ENCODE data around the gene HAT1.

GRCh38 chr2:171913517-171913916 is 8.7 kb upstream of the HAT1 start:
- TF ChIP-seq PATZ1 (CRISPR knock-in tag; IDR thresholded peaks at IDR 0.05; ENCODE audit: borderline replicate concordance) = no peak
- TF ChIP-seq ZFP3 (CRISPR knock-in tag; IDR thresholded peaks at IDR 0.05) = no peak
- no peak for TF ChIP-seq CSRNP3 (CRISPR knock-in tag; IDR thresholded peaks at IDR 0.05)
- TF ChIP-seq GLIS3 (CRISPR knock-in tag; IDR thresholded peaks at IDR 0.05) = no peak
- TF ChIP-seq CSDC2 (CRISPR knock-in tag; IDR thresholded peaks at IDR 0.05) = no peak
- TF ChIP-seq ZFP30 (CRISPR knock-in tag; IDR thresholded peaks at IDR 0.05) = no peak
- no peak for TF ChIP-seq RARB (CRISPR knock-in tag; IDR thresholded peaks at IDR 0.05)
- no peak for TF ChIP-seq CREB5 (CRISPR knock-in tag; IDR thresholded peaks at IDR 0.05; ENCODE audit: low read depth)
- TF ChIP-seq PPARA (CRISPR knock-in tag; IDR thresholded peaks at IDR 0.05; ENCODE audit: borderline replicate concordance) = no peak
- TF ChIP-seq ZNF70 (CRISPR knock-in tag; IDR thresholded peaks at IDR 0.05) = no peak
- no peak for TF ChIP-seq TCF4 (CRISPR knock-in tag; IDR thresholded peaks at IDR 0.05; ENCODE audit: borderline replicate concordance)
